ENCODE results near the gene SPATS2L. TPM values are rescaled to one million over a fixed set of nuclear protein-coding genes. Genes with fewer than 3 reads are reported as not detected.

SPATS2L gene
- total RNA-seq, 1 donor from 2014 or later = 40.8 TPM

GRCh38 chr2:200430017-200430416 is 123.5 kb downstream of the SPATS2L start:
- DNase-seq (ENCODE audit: low spot score in 2 of 2) (no peak), FAIRE-seq (no peak)

GRCh38 chr2:200431996-200432705 is 125.7 kb downstream of the SPATS2L start:
- no peak for DNase-seq (ENCODE audit: low spot score in 2 of 2)
- FAIRE-seq = no peak

DNA sequence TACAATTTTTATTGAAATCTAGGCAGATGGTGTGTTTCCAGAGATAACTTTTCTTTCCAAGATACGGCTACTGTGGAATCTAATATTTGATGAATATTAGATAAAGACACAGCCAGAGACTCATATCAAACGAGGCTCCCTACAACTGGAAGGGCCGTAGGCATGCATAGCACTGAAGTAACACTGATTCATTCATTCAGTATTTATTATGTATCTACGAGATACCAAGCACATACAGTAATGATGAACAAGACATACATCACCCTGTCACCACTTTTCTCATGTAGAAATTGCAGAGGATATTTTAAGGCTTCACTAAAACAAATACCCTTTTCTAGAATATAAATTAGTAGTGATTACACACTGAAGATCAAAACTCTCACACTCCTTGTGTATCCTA is 128.9 kb downstream of the SPATS2L start:
- DNase-seq (ENCODE audit: low spot score in 2 of 2) = no peak
- FAIRE-seq = no peak

- no peak for FAIRE-seq
- no peak for DNase-seq (ENCODE audit: low spot score in 2 of 2)
Observed at GRCh38 chr2:200438251-200438650, 131.8 kb downstream of the SPATS2L start.

GRCh38 chr2:200438846-200439245 is 132.4 kb downstream of the SPATS2L start:
- no peak for FAIRE-seq

DNA sequence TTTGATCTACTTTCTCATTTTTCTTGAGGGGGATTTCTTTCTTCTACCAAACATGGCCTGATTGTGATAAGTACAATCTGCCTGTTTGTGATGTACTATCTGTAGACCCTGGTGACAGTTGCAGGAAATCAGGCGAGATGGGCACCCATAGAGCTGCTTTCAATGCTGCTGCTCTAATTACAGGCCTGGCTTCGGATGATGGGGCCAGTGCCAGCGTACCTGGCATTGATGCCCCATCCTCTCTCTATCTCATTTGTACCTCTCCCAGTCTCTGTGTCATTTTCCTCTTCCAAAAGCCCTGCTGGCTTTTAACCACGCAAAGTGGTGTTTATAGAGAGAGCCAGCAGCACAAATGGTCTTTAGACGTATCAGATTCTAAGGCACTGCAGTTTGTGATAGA is 133.5 kb downstream of the SPATS2L start:
- DNase-seq (ENCODE audit: low spot score in 2 of 2) = no peak
- FAIRE-seq = no peak

More at GRCh38 chr2:200438846-200439245, 132.4 kb downstream of the SPATS2L start:
- DNase-seq (ENCODE audit: low spot score in 2 of 2) = no peak

DNA sequence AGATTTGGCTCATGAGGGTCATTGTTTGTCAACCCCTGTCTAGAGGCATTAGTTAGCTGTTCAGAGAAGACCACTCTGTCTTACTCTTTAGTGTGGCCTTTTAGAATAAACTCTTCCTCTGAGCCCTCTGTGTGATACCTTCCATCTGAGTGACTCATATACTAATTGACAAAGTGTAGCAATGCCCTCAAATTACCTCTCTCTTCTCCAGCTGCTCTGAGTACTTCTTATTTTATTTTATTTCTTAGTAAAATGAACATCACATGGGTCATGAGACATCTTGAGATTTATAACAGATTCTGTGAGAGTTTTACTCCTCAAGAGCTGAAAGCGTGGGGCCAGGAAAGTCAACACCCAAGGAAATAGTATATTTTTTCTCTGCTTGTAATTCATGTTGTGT is 136.0 kb downstream of the SPATS2L start:
- no peak for DNase-seq (ENCODE audit: low spot score in 2 of 2)
- no peak for FAIRE-seq

DNA sequence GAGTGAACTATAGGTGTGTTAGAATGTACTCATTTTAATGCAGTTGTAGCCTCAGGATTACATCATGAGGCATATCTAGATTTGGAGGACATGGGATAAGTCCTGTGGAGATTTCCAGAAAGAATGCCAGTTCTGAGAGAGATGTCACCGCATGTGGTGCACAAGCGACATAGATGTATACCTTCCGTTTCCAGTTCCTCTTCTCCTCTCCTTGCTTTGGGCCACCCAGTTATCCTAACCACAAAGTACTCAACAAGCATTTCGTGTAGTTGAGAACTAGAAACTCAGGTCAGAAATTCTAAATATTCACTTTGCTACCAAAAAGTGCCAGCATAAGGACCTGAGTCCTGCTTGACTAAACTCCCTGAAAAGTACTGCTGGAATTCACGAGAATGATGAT is 136.9 kb downstream of the SPATS2L start:
- no peak for FAIRE-seq

DNA sequence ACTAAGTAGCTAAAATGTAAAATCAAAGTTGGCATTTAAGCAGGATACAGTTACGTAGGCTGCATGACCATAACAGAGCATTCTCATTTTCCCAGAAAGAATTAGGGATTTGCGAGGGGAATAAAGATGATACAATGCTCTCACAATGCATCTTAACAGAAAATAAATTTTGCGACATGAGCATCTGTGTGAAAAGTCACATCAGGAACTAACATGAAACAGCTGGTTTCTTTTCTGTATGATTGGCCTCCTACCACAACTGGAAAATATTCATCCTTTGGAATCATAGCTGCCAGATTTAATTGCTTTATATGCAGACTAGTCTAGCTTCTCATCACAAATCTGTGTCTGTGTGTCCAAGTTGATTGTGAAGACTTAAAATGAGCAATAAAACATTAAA is 137.4 kb downstream of the SPATS2L start:
- FAIRE-seq (no peak), DNase-seq (ENCODE audit: low spot score in 2 of 2) (no peak)

More for the DNA sequence above, 136.9 kb downstream of the SPATS2L start:
- no peak for DNase-seq (ENCODE audit: low spot score in 2 of 2)

DNA sequence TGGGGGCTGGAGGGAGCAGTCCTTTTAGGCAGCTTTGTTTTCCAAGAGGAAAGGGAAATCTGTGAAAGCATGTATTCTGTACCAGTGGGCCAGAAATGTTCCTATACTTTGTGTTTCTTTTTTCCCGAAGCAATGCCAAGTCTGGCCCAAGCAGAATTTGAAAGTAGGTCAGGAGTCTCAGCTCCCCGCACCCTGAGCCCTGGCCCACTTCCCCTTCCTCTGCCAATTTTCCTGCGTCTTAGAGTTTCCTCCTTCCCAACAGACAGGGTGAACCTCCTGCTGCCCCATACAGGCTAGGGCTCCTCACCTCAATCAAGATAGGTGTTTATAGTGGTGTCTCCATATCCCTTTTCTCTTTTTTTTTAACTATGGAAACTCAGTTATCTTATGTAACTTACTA is 138.0 kb downstream of the SPATS2L start:
- FAIRE-seq = no peak

GRCh38 chr2:200445284-200445683 is 138.8 kb downstream of the SPATS2L start:
- FAIRE-seq = no peak
- DNase-seq (ENCODE audit: low spot score in 2 of 2) = no peak

More for the DNA sequence above, 138.0 kb downstream of the SPATS2L start:
- DNase-seq (ENCODE audit: low spot score in 2 of 2) = no peak

DNA sequence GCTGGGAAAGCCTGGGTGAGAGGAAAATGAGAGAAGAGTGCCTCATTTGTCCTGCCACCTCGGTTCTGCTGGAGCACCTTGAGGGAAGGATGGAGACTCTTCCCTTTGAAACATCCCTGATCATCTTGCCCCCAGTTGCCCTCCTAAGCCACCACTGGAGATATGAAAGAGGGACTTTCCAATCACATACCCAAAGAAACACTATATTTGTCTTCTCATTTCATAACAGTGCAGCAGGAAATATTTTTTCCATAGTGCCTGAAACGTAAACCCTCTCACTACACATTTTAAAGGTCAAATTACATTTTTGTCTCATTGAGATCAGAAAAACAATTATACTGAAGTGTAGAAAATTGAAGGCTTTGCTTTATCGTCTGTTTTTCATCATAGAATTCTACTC is 140.1 kb downstream of the SPATS2L start:
- FAIRE-seq (no peak), DNase-seq (ENCODE audit: low spot score in 2 of 2) (no peak)

GRCh38 chr2:200447139-200447855 is 140.8 kb downstream of the SPATS2L start:
- DNase-seq (ENCODE audit: low spot score in 2 of 2) (no peak), FAIRE-seq (no peak)

DNA sequence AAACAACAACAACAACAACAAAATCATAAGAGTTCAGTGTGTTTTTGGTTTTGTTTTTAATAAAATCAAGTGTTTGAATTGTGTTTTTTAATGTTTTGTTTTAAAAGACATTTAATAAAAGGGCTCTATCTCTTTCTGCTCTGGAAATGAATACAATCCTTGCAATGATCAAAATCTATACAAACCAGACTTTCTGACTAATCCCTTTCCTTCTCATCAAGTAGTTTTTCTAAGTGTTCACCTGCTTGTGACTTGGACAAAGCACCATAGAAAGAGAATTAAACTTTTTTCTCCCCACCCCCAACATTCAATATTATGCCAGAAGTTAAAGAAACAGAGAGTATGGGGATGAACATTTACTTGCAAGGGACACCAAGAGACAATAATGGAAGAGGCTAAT is 142.0 kb downstream of the SPATS2L start:
- no peak for FAIRE-seq
- no peak for DNase-seq (ENCODE audit: low spot score in 2 of 2)

DNA sequence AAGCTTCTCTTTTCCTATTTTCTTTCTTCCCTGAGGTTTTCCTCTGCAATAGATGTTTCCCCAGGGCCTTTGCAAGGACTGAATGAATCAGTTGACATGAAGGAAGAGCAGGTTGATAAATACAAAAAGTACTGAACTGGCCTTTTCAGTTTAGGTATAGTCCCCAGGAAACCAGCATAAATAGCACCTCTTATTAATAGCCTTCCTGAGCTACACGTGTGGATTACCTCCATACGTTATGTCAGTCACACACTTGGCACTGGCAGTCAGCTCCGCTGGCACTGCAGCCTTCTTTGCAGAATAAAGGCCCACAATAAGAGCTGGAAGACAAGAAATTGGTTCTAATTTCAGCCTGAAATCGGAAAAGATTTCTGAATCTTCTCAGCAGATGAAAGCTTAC is 142.7 kb downstream of the SPATS2L start:
- FAIRE-seq (no peak), DNase-seq (ENCODE audit: low spot score in 2 of 2) (no peak)

DNA sequence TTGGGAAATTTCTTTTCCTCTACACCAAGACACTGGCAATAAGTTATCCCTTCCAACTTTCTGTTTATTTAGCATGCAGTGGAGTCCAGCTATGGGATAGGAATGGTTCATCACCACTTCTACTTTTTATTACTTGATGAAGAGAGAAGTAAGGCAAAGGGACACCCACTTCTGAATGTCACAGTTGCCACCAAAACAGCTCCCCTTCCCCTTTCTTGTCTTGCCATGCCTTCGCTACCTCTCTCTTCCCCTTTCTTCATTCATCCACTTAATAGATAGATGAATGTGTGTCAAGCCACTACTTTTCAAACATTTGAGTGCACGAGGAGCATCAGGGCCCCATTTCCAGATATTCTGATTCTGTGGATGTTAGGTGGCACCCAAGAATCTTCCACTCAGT is 143.8 kb downstream of the SPATS2L start:
- DNase-seq (ENCODE audit: low spot score in 2 of 2) = no peak
- no peak for FAIRE-seq

DNA sequence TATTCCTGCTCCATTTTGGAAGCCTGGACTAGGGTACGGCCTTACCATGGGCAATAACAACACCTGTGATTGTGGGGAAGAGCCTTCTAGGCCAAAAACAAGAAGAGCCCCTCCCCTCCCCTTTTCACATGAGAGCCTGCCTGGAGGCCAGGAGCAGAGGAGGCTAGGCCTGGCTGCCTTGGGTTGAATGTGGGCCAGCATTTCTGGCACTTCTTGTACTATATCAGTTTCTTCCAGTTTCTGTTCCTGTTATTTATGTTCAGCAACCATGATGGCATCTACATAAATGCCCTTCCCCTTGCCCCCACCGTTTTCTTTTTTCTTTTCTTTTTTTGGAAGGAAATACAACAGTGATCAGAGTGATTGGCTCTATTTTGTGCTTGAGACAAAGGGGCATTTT is 145.0 kb downstream of the SPATS2L start:
- FAIRE-seq (no peak), DNase-seq (ENCODE audit: low spot score in 2 of 2) (no peak)

GRCh38 chr2:200452377-200452776 is 145.9 kb downstream of the SPATS2L start:
- DNase-seq (ENCODE audit: low spot score in 2 of 2) (no peak), FAIRE-seq (no peak)

DNA sequence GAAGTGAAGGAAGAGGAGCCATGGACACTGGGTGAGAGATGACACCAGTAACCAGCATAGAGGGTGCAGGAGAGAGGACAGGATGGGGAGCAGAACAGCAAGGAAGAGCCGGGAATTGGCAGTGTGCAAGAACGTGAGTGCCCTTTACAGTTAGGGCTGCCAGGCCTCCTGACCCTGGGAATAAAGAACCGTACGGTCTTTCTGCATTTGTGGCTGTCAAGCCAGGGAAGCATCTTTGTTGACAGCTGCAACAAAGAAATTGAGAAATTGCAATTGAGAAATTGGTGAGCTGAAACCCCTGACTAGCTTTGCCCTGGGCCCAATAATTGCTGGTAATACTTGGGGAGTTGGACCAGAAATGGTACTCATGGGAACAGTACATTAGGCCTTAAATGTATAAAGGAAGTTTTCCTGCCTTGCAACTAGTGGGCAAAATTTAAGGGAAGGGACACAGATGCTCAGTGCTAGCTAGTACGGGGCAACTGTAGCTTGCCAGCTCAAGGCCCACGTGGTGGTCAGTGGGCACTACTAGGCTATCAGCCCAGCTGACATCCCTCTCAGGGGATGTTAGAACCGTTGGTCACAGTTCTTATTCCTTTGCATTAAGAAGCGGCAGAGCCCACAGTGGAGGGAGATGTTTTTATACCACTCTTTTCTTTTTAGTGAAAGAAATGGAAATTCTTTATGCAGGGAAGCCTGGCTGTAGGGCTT is 146.8 kb downstream of the SPATS2L start:
- FAIRE-seq = no peak
- no peak for DNase-seq (ENCODE audit: low spot score in 2 of 2)

DNA sequence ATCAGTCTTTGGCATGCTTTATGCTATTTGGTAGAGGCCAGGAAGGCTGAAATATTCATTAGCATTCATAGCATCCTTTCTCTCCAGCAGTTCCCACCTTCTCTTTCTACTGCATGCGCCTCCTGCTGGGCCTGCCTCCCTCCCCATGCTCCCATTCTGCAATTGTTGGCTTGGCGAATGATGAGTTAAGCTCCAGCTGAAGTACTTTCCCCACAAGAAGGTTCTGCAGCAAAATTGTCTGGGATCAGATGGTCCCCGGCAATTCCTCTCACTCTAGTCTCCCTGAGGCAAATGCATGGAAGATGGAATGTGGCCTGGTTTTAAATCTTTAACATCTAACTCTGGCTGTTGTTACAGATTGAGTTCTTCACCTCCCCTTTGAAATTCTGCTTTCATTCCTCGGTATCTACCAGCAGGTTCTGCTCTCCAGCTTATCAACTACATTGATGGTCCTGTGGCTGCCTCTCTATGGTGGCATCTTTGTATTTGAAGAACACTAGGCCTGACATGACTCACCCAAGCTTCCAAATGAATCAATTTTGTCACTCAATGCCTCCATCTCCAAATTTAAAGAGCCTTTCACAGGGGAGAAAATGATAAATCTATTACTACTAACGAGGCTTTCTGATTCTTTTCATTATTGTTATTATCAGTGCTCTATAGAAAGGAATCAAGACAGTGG is 147.5 kb downstream of the SPATS2L start:
- no peak for DNase-seq (ENCODE audit: low spot score in 2 of 2)
- FAIRE-seq = no peak
